ENCODE measurements around the gene MRPS18C.

Gene MRPS18C

DNA sequence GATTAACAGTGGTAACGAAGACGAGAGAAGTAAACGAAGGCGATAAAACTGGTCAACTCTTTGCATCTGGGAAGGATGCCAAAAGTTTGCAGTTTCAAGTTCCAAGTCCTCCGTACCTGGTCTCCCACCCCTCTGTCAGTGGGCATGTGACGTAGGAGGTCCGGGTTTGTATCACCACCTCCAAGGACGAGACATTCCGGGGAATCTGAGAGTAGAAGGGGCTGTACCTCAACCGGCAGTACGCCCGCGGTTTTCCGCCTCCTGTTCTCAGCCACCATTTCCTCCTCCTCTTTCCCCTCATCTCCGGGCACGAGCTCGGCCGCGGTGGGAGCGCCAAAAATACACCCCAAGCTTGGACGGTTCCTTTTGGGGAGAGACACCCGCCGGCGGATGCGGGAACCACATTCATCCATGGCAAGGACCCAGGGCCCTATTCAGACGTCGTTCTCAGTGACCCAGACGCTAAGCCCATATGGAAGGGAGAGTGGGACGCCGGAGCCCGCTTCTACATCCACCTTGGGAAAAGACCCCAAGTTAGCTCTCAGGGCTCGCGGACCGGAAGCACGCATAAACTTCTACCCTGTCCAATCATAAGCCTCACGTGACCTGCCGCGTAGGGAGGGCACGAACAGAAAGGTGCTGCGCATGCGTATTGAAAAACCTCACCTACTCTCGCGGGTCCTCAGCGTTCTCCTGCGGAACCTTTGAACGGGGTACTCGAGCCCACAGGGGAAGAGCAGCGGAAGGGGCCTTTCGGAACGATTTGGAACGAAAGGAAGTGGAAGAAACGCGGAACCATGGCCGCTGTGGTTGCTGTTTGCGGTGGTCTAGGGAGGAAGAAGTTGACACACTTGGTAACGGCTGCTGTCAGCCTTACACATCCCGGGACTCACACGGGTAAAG lies at the start of gene MRPS18C, which contains the start of gene HELQ:
Gene MRPS18C, plus strand, starts transcription at position 778 of the 903 bp plus-strand sequence. Its CDS starts 20 bp downstream, at position 798.
Gene HELQ, minus strand, starts transcription at position 543 of the 903 bp plus-strand sequence. Its CDS starts 130 bp downstream, at position 413.
- TF ChIP-seq, protein P1, sequence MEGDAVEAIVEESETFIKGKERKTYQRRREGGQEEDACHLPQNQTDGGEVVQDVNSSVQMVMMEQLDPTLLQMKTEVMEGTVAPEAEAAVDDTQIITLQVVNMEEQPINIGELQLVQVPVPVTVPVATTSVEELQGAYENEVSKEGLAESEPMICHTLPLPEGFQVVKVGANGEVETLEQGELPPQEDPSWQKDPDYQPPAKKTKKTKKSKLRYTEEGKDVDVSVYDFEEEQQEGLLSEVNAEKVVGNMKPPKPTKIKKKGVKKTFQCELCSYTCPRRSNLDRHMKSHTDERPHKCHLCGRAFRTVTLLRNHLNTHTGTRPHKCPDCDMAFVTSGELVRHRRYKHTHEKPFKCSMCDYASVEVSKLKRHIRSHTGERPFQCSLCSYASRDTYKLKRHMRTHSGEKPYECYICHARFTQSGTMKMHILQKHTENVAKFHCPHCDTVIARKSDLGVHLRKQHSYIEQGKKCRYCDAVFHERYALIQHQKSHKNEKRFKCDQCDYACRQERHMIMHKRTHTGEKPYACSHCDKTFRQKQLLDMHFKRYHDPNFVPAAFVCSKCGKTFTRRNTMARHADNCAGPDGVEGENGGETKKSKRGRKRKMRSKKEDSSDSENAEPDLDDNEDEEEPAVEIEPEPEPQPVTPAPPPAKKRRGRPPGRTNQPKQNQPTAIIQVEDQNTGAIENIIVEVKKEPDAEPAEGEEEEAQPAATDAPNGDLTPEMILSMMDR (IDR thresholded peaks at IDR 0.05; ENCODE audit: low read depth, low read length, missing control alignments): no peak
- DNase-seq (ENCODE audit: low read depth): peak; percentile 99
- H3K4me3 ChIP-seq (ENCODE audit: low read depth, low read length): peak within 1 kb of the TSS; percentile 86

DNA sequence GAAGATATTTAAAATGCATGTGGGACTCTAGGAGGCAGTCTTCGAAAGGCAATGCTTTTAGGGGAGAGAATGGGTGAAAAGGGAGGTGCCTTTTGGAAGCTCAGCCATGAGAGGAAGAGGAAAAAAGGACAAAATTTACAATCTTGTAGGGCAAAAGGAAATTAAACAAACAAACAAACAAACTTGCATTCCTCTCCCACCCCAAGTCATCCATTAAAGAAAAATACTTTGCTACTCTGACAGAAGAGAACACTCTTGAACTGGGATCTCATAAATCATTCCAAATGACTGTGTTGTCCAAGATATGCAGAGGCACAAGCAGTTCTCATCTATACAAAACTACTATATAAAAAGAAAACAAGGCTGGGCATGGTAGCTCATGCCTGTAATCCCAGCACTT lies 47.0 kb upstream of the MRPS18C start:
- TF ChIP-seq, protein P1 (IDR thresholded peaks at IDR 0.05; ENCODE audit: low read depth, low read length, missing control alignments): no peak
- DNase-seq (ENCODE audit: low read depth): no peak
- H3K4me3 ChIP-seq (ENCODE audit: low read depth, low read length): no peak overlapping the region

- TF ChIP-seq, protein P1 (IDR thresholded peaks at IDR 0.05; ENCODE audit: low read depth, low read length, missing control alignments): no peak
- no peak overlapping the region for H3K4me3 ChIP-seq (ENCODE audit: low read depth, low read length)
- DNase-seq (ENCODE audit: low read depth): no peak
Measured at GRCh38 chr4:83413676-83414075, 42.2 kb upstream of the MRPS18C start.

GRCh38 chr4:83417566-83417965 lies 38.3 kb upstream of the MRPS18C start:
- TF ChIP-seq, protein P1 (IDR thresholded peaks at IDR 0.05; ENCODE audit: low read depth, low read length, missing control alignments): no peak
- no peak for DNase-seq (ENCODE audit: low read depth)

DNA sequence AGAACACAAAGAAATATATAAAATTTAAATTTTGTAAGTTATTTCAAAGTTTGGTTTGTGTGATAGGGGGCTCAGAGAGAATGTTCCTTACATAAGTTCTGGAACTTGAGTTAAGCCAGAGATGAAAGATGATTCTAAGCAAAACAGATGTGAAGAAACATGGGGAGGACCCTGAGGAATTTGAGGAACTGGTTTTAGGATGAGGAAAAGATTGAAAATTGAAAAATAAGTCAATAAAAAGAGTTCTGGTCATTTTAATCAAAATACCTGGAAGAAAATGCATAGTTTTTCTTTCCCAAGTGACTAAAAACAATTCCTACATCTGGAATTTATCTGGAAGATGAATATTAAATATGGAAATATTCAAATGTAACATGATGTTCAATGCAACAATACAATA lies 37.6 kb upstream of the MRPS18C start:
- DNase-seq (ENCODE audit: low read depth): no peak
- no peak overlapping the region for H3K4me3 ChIP-seq (ENCODE audit: low read depth, low read length)
- TF ChIP-seq, protein P1 (IDR thresholded peaks at IDR 0.05; ENCODE audit: low read depth, low read length, missing control alignments): no peak

More at GRCh38 chr4:83417566-83417965, 38.3 kb upstream of the MRPS18C start:
- H3K4me3 ChIP-seq (ENCODE audit: low read depth, low read length): no peak overlapping the region

DNA sequence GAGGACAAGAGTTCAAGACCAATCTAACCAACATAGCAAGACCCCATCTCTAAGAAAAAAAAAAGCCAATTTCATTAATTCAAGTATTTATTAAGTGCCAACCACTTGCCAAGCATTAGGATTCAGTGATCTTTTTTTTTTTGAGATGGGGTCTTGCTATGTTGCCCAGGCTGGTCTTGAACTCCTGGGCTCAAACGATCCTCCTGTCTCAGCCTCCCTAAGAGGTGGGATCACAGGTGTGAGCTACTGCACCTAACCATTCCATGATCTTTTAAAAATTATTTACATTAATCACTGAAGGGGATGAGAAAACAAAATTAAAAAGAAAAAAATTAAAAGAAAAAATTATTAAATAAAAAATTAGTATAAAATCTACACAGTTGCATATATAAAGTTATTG lies 24.7 kb upstream of the MRPS18C start:
- DNase-seq (ENCODE audit: low read depth): no peak
- TF ChIP-seq, protein P1 (IDR thresholded peaks at IDR 0.05; ENCODE audit: low read depth, low read length, missing control alignments): no peak
- H3K4me3 ChIP-seq (ENCODE audit: low read depth, low read length): no peak overlapping the region
